RWPE2 (cell line): ENCODE results near the gene NTRK2.

Source experiments
- ATAC-seq: fragments of 200-7000 bp; cut with Tn5 transposase; 3 replicates; pipeline ENCODE4 v1.9.1; 2021; ENCODE audit warnings: low read depth
- DNase-seq: peaks from one replicate; pipeline ENCODE4 v3.0.0-alpha.2; 2020; ENCODE audit warnings: low spot score
- H3K27ac ChIP-seq: fragments of 450-650 bp; 2 replicates; pipeline ENCODE4 v1.5.1; 2017; ENCODE audit warnings: mild to moderate bottlenecking; ENCODE audit not compliant: poor library complexity, severe bottlenecking
- H3K27me3 ChIP-seq: fragments of 250-450 bp; sonication (Bioruptor Pico); 2 replicates; pipeline ENCODE4 v1.5.1; 2021; ENCODE audit warnings: mild to moderate bottlenecking, moderate library complexity; ENCODE audit not compliant: insufficient read depth, poor library complexity, severe bottlenecking
- H3K36me3 ChIP-seq: fragments of 250-450 bp; sonication (Bioruptor Pico); 2 replicates; pipeline ENCODE4 v1.5.1; 2020; ENCODE audit warnings: low read depth, mild to moderate bottlenecking, moderate library complexity
- H3K4me1 ChIP-seq: fragments of 250-450 bp; sonication (Bioruptor Pico); 2 replicates; pipeline ENCODE4 v1.5.1; 2021; ENCODE audit warnings: mild to moderate bottlenecking, moderate library complexity; ENCODE audit not compliant: insufficient read depth, poor library complexity, severe bottlenecking
- H3K4me3 ChIP-seq: fragments of 250-450 bp; sonication (Bioruptor Pico); 2 replicates; pipeline ENCODE4 v1.5.1; 2021; ENCODE audit warnings: mild to moderate bottlenecking, moderate library complexity; ENCODE audit not compliant: severe bottlenecking
- H3K9me3 ChIP-seq: fragments of 250-450 bp; sonication (Bioruptor Pico); 2 replicates; pipeline ENCODE4 v1.5.1; 2021; ENCODE audit warnings: mild to moderate bottlenecking, moderate library complexity; ENCODE audit not compliant: severe bottlenecking
- CTCF ChIP-seq: fragments of 450-650 bp; IDR thresholded peaks from one replicate; pipeline ENCODE4 v1.5.1; 2017; ENCODE audit warnings: mild to moderate bottlenecking, moderate library complexity; ENCODE audit not compliant: poor library complexity, severe bottlenecking

Gene NTRK2

GRCh38 chr9:84718476-84718875 lies 48.9 kb downstream of the NTRK2 start:
- peaks cover under 1% of the 10 kb centered on the region for H3K27me3 ChIP-seq
- H3K9me3 ChIP-seq, result no peaks in the 10 kb centered on the region
- ATAC-seq (no peak), DNase-seq (no peak)
- no peak overlapping the region for H3K27ac ChIP-seq
- H3K36me3 ChIP-seq, result no peaks in the 10 kb centered on the region
- no peak for TF ChIP-seq CTCF
- H3K4me3 ChIP-seq, result no peak overlapping the region
- no peaks in the 10 kb centered on the region for H3K4me1 ChIP-seq

GRCh38 chr9:84722388-84722989 lies 53.0 kb downstream of the NTRK2 start:
- no peak for TF ChIP-seq CTCF
- ATAC-seq, result no peak
- peaks cover 5% of the 10 kb centered on the region for H3K27me3 ChIP-seq

GRCh38 chr9:84723426-84723825 lies 53.9 kb downstream of the NTRK2 start:
- H3K27me3 ChIP-seq, result peaks cover 5% of the 10 kb centered on the region
- no peak for TF ChIP-seq CTCF
- H3K4me3 ChIP-seq, result no peak overlapping the region
- H3K36me3 ChIP-seq, result no peaks in the 10 kb centered on the region
- no peak for ATAC-seq
- DNase-seq, result no peak
- no peaks in the 10 kb centered on the region for H3K9me3 ChIP-seq
- H3K4me1 ChIP-seq, result no peaks in the 10 kb centered on the region
- no peak overlapping the region for H3K27ac ChIP-seq

More at GRCh38 chr9:84722388-84722989, 53.0 kb downstream of the NTRK2 start:
- Histone ChIP-seq H3K9me3 (no peaks in the 10 kb centered on the region), H3K4me3 (no peak overlapping the region), H3K4me1 (no peaks in the 10 kb centered on the region), H3K27ac (no peak overlapping the region), H3K36me3 (no peaks in the 10 kb centered on the region)
- no peak for DNase-seq

GRCh38 chr9:84731696-84732095 lies 62.2 kb downstream of the NTRK2 start:
- Histone ChIP-seq H3K27me3 (no peaks in the 10 kb centered on the region), H3K36me3 (no peaks in the 10 kb centered on the region), H3K27ac (no peak overlapping the region), H3K4me1 (no peaks in the 10 kb centered on the region), H3K4me3 (no peak overlapping the region), H3K9me3 (no peaks in the 10 kb centered on the region)
- no peak for TF ChIP-seq CTCF
- ATAC-seq, result no peak
- no peak for DNase-seq

- Histone ChIP-seq H3K9me3 (no peaks in the 10 kb centered on the region), H3K27me3 (no peaks in the 10 kb centered on the region), H3K4me1 (no peaks in the 10 kb centered on the region), H3K36me3 (no peaks in the 10 kb centered on the region), H3K27ac (no peak overlapping the region), H3K4me3 (no peak overlapping the region)
- TF ChIP-seq CTCF, result no peak
- no peak for ATAC-seq
- DNase-seq, result no peak
Measured at GRCh38 chr9:84736081-84736480, 66.6 kb downstream of the NTRK2 start.
